Measurements from ENCODE around the gene FGF4.

DNA sequence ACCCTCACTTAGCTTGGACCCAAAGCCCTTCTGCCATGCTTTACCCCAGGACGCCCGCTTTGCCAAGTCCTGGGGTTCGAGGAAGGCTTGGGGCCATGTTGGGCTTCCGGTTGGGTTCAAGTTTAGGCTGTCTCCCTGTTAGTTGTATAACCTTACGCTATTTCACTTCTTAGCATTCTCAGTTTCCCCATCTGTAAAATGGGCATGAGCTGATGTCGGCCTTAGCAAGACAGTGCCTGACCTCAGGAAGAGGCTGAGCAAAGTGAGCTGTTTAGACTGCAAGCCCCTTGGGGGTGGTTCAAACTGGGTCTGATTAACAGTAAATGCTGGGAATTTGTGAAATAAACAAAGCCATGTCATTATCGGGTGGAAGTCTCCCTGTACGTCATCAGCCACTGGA lies 3.2 kb upstream of the FGF4 start:
- no peak for TF ChIP-seq ZNF416 (CRISPR knock-in tag; IDR thresholded peaks at IDR 0.05)
- TF ChIP-seq GABPB1 (CRISPR knock-in tag; IDR thresholded peaks at IDR 0.05), result no peak
- TF ChIP-seq, protein P1, sequence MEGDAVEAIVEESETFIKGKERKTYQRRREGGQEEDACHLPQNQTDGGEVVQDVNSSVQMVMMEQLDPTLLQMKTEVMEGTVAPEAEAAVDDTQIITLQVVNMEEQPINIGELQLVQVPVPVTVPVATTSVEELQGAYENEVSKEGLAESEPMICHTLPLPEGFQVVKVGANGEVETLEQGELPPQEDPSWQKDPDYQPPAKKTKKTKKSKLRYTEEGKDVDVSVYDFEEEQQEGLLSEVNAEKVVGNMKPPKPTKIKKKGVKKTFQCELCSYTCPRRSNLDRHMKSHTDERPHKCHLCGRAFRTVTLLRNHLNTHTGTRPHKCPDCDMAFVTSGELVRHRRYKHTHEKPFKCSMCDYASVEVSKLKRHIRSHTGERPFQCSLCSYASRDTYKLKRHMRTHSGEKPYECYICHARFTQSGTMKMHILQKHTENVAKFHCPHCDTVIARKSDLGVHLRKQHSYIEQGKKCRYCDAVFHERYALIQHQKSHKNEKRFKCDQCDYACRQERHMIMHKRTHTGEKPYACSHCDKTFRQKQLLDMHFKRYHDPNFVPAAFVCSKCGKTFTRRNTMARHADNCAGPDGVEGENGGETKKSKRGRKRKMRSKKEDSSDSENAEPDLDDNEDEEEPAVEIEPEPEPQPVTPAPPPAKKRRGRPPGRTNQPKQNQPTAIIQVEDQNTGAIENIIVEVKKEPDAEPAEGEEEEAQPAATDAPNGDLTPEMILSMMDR (IDR thresholded peaks at IDR 0.05), result no peak
- TF ChIP-seq SMAD4 (CRISPR knock-in tag; IDR thresholded peaks at IDR 0.05), result no peak
- TF ChIP-seq ZNF396 (CRISPR knock-in tag; IDR thresholded peaks at IDR 0.05; ENCODE audit: borderline replicate concordance), result no peak
- no peak for TF ChIP-seq ETV6 (CRISPR knock-in tag; IDR thresholded peaks at IDR 0.05)
